K562 (cell line): ENCODE results near the gene IPO13. TPM values are rescaled to one million over a fixed set of nuclear protein-coding genes. Genes with fewer than 3 reads are reported as not detected.
A peak's percentile ranks its signal among the peaks of the same experiment; 100 is the strongest.

Source experiments
- ATF7 ChIP-seq: fragments of 450-650 bp; IDR thresholded peaks from 2 replicates; pipeline ENCODE4 v1.7.1; 2014; ENCODE audit warnings: mild to moderate bottlenecking, moderate library complexity
- JUNB ChIP-seq: fragments of 450-650 bp; formaldehyde crosslinking; conservative IDR thresholded peaks from 2 replicates; pipeline ENCODE4 v1.4.0; 2020; ENCODE audit warnings: mild to moderate bottlenecking
- JUND ChIP-seq, 2 experiments: IDR thresholded peaks; 2 replicates in 1 of 2; 3 replicates in 1 of 2; pipeline ENCODE4 v1.6.1; 2011; ENCODE audit warnings: borderline replicate concordance in 2 of 2, low read depth in 2 of 2, low read length in 2 of 2, improper control_type of control experiment in 1 of 2, missing biosample characterization in 1 of 2, missing genetic modification characterization in 1 of 2, missing genetic modification reagents in 1 of 2
- KAT7 ChIP-seq: sonication (generic); formaldehyde crosslinking; IDR thresholded peaks from 2 replicates; pipeline ENCODE4 v1.8.0; 2022; ENCODE audit warnings: missing genetic modification reagents, mild to moderate bottlenecking, borderline replicate concordance
- MTA1 ChIP-seq: fragments of 450-650 bp; IDR thresholded peaks from 2 replicates; pipeline ENCODE4 v1.6.1; 2017; ENCODE audit warnings: borderline replicate concordance
- MYC ChIP-seq, 2 experiments: fragments of 250-450 bp in 1 of 2; sonication (Bioruptor Pico) in 1 of 2; IDR thresholded peaks; 2 replicates each; pipeline versions ENCODE4 v1.5.1 to v1.6.1; 2012 to 2021; ENCODE audit warnings: low read depth in 2 of 2, borderline replicate concordance in 1 of 2, improper control_type of control experiment in 1 of 2, low read length in 1 of 2, mild to moderate bottlenecking in 1 of 2, moderate library complexity in 1 of 2
- NR2F6 ChIP-seq: fragments of 450-650 bp; formaldehyde crosslinking; IDR thresholded peaks from 2 replicates; pipeline ENCODE4 v1.4.0; 2020; ENCODE audit warnings: mild to moderate bottlenecking
- SPI1 ChIP-seq: IDR thresholded peaks from 2 replicates; pipeline ENCODE4 v1.6.1; 2011; ENCODE audit warnings: low read depth, low read length, control low read depth, borderline replicate concordance
- SREBF1 ChIP-seq: fragments of 150-350 bp; IDR thresholded peaks from 2 replicates; pipeline ENCODE4 v1.6.1; 2014; ENCODE audit warnings: antibody characterized with exemption, low read depth, low read length, borderline replicate concordance
- SREBF2 ChIP-seq: sonication (generic); formaldehyde crosslinking; IDR thresholded peaks from 2 replicates; pipeline ENCODE4 v1.4.0; 2020; ENCODE audit warnings: mild to moderate bottlenecking, missing genetic modification reagents
- STAG1 ChIP-seq: sonication (generic); formaldehyde crosslinking; IDR thresholded peaks from 2 replicates; pipeline ENCODE4 v1.5.0; 2020; ENCODE audit warnings: missing genetic modification reagents, borderline replicate concordance
- TEAD4 ChIP-seq, 2 experiments: sonication (generic) in 1 of 2; formaldehyde crosslinking in 1 of 2; IDR thresholded peaks; 2 replicates each; pipeline versions ENCODE4 v1.6.1 to v1.8.0; 2012 to 2022; ENCODE audit warnings: borderline replicate concordance in 1 of 2, inconsistent platforms in 1 of 2, low read length in 1 of 2, mild to moderate bottlenecking in 1 of 2, missing genetic modification reagents in 1 of 2
- ZEB2 ChIP-seq: fragments of 450-650 bp; IDR thresholded peaks from 2 replicates; pipeline ENCODE4 v1.6.1; 2016
- ZNF124 ChIP-seq: sonication (generic); formaldehyde crosslinking; IDR thresholded peaks from 2 replicates; pipeline ENCODE4 v1.8.1; 2022; ENCODE audit warnings: missing genetic modification reagents
- ZNF133 ChIP-seq: fragments of 250-450 bp; sonication (Bioruptor Pico); IDR thresholded peaks from 2 replicates; pipeline ENCODE4 v1.4.0; 2020; ENCODE audit warnings: mild to moderate bottlenecking
- ZNF384 ChIP-seq: IDR thresholded peaks from 2 replicates; pipeline ENCODE4 v1.6.1; 2012; ENCODE audit warnings: low read depth, low read length, improper control_type of control experiment
- ZNF707 ChIP-seq: fragments of 250-450 bp; sonication (Bioruptor Pico); conservative IDR thresholded peaks from 2 replicates; pipeline ENCODE4 v1.8.0; 2022; ENCODE audit warnings: inconsistent platforms, mild to moderate bottlenecking, moderate library complexity
- polyA plus RNA-seq, 8 experiments: library from polyadenylated mRNA; depleted of rRNA in 4 of 8; stranded (reverse) in 5 of 8; unstranded in 3 of 8; fragments of >200 nt; fragmentation: Nextera tagmentation in 2 of 8; fragmentation: Illumina TruSeq in 1 of 8; extraction: Ambion mirVana in 2 of 8; extraction: Trizol in 1 of 8; gene quantifications; 2 replicates each; pipeline versions ENCODE4 v1.2.1 to v1.2.3, GENCODE V29; 2011 to 2014; ENCODE audit warnings: inconsistent platforms in 1 of 8, missing spikeins in 1 of 8
- total RNA-seq, 7 experiments: library from RNA; depleted of rRNA in 6 of 7; stranded (reverse); fragments of >200 nt in 6 of 7; fragmentation: Illumina TruSeq in 2 of 7; extraction: Trizol in 2 of 7; gene quantifications; 2 replicates each; pipeline versions ENCODE4 v1.2.1 to v1.2.3, GENCODE V29; 2011 to 2021; ENCODE audit warnings: low replicate concordance in 1 of 7
- TF ChIP-seq, protein P1 (sequence below), 3 experiments: fragments of 200-800 bp in 1 of 3; sonication (Bioruptor generic) in 1 of 3; sonication (generic) in 1 of 3; formaldehyde crosslinking in 1 of 3; IDR thresholded peaks; 2 replicates each; pipeline versions ENCODE4 v1.6.1 to v1.8.0; 2016 to 2022; ENCODE audit warnings: mild to moderate bottlenecking in 2 of 3, missing compliant biosample characterization in 2 of 3, missing genetic modification characterization in 2 of 3, missing genetic modification reagents in 1 of 3
- TF ChIP-seq, protein P2 (sequence below): fragments of 450-650 bp; IDR thresholded peaks from 2 replicates; pipeline ENCODE4 v1.7.0; 2016; ENCODE audit warnings: borderline replicate concordance
- TF ChIP-seq, protein P3 (sequence below): fragments of 250-450 bp; sonication (Bioruptor Pico); IDR thresholded peaks from 2 replicates; pipeline ENCODE4 v1.4.0; 2020; ENCODE audit warnings: mild to moderate bottlenecking, moderate library complexity, borderline replicate concordance

The IPO13 gene
- total and polyA plus RNA-seq, 9 of the 15 experiments (the other 6 are each of a cell fraction or from before 2014, with no cell fraction given): 7.0 to 30.8 (median 16.2) TPM

DNA sequence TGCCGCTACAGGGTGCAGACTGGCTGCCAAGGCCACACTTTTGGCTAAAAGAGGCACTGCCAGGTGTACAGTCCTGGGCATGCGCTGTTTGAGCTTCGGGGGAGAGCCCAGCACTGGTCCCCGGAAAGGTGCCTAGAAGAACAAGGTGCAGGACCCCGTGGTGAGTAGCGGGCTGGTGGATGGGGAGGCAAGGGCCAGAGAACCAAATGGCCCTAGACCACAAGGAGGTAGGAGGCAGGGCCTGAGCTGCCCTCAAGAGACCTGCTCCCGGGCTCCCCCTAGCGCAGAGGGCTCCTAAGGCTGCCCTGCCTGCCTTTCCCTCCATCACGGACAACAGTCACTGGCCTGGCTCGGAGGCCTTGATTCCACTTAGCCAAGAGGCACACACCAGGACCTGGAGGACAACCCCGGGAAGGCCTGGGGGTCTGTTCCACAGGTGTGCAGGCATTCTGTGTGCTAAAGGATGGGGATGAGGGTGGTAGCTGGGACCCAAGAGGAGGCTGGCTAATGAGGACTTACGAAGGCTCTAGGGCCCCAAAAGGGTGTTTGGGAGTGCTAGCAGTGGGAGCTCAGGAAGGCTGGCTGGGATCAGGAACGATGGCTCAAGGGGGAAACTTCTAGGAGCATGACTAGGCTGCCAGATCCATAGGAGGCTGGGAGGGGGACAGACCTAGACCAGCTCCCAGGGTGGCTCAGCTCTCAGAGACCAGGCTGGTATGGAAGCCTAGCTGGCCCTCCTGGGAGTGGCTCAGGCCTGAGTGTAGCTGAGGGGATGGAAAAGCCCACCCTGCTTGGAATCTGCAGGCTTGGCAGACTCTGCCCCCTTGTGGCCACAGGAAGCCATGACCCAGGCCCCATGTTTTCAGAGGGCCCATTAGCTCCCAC is 12.4 kb upstream of the IPO13 start (continued):
- no peak for TF ChIP-seq TEAD4 (IDR thresholded peaks at IDR 0.05; ENCODE audit: low read length)
- TF ChIP-seq TEAD4 (CRISPR knock-in tag; IDR thresholded peaks at IDR 0.05; ENCODE audit: borderline replicate concordance): 0 out of 2 replicates have a peak, but pooled peaks have one; percentile 43
- peak; percentile 41; the same call in 1 of the 2 replicates for TF ChIP-seq JUND (IDR thresholded peaks at IDR 0.05; ENCODE audit: borderline replicate concordance, low read depth, low read length)
- TF ChIP-seq JUND (tag; IDR thresholded peaks at IDR 0.05; ENCODE audit: borderline replicate concordance, low read depth, low read length): 0 out of 3 replicates have a peak, but pooled peaks have one; percentile 10
- no peak; the same call in 1 of the 2 replicates for TF ChIP-seq ATF7
- TF ChIP-seq, protein P1, sequence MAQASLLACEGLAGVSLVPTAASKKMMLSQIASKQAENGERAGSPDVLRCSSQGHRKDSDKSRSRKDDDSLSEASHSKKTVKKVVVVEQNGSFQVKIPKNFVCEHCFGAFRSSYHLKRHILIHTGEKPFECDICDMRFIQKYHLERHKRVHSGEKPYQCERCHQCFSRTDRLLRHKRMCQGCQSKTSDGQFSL (CRISPR knock-in tag; IDR thresholded peaks at IDR 0.05): peak; percentile 12; the same call in 1 of the 2 replicates
- TF ChIP-seq, protein P1 (tag; IDR thresholded peaks at IDR 0.05): no peak
- no peak for TF ChIP-seq SPI1
- no peak for TF ChIP-seq KAT7 (CRISPR knock-in tag)
- TF ChIP-seq SREBF1: 0 out of 2 replicates have a peak, but pooled peaks have one; percentile 15
- TF ChIP-seq NR2F6 (CRISPR knock-in tag): no peak
- 0 out of 2 replicates have a peak, but pooled peaks have one; percentile 16 for TF ChIP-seq ZEB2
- TF ChIP-seq, protein P2, sequence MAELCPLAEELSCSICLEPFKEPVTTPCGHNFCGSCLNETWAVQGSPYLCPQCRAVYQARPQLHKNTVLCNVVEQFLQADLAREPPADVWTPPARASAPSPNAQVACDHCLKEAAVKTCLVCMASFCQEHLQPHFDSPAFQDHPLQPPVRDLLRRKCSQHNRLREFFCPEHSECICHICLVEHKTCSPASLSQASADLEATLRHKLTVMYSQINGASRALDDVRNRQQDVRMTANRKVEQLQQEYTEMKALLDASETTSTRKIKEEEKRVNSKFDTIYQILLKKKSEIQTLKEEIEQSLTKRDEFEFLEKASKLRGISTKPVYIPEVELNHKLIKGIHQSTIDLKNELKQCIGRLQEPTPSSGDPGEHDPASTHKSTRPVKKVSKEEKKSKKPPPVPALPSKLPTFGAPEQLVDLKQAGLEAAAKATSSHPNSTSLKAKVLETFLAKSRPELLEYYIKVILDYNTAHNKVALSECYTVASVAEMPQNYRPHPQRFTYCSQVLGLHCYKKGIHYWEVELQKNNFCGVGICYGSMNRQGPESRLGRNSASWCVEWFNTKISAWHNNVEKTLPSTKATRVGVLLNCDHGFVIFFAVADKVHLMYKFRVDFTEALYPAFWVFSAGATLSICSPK: no peak
- peak; percentile 95 for TF ChIP-seq STAG1
- no peak for TF ChIP-seq ZNF133
- no peak for TF ChIP-seq ZNF707
- TF ChIP-seq SREBF2 (CRISPR knock-in tag): no peak
- TF ChIP-seq, protein P3, sequence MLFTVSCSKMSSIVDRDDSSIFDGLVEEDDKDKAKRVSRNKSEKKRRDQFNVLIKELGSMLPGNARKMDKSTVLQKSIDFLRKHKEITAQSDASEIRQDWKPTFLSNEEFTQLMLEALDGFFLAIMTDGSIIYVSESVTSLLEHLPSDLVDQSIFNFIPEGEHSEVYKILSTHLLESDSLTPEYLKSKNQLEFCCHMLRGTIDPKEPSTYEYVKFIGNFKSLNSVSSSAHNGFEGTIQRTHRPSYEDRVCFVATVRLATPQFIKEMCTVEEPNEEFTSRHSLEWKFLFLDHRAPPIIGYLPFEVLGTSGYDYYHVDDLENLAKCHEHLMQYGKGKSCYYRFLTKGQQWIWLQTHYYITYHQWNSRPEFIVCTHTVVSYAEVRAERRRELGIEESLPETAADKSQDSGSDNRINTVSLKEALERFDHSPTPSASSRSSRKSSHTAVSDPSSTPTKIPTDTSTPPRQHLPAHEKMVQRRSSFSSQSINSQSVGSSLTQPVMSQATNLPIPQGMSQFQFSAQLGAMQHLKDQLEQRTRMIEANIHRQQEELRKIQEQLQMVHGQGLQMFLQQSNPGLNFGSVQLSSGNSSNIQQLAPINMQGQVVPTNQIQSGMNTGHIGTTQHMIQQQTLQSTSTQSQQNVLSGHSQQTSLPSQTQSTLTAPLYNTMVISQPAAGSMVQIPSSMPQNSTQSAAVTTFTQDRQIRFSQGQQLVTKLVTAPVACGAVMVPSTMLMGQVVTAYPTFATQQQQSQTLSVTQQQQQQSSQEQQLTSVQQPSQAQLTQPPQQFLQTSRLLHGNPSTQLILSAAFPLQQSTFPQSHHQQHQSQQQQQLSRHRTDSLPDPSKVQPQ (CRISPR knock-in tag): no peak
- TF ChIP-seq ZNF384: no peak
- TF ChIP-seq MYC (IDR thresholded peaks at IDR 0.05; ENCODE audit: low read depth, low read length): no peak; the same call in 1 of the 2 replicates
- peak; percentile 19; the same call in 1 of the 2 replicates for TF ChIP-seq MYC (CRISPR knock-in tag; IDR thresholded peaks at IDR 0.05; ENCODE audit: borderline replicate concordance, low read depth)
- no peak for TF ChIP-seq JUNB (CRISPR knock-in tag)
- no peak for TF ChIP-seq MTA1
- no peak for TF ChIP-seq ZNF124 (CRISPR knock-in tag)
